ENCODE data around the gene SGK2. TPM values are rescaled to one million over a fixed set of nuclear protein-coding genes. Genes with fewer than 3 reads are reported as not detected.
A peak's percentile ranks its signal among the peaks of the same experiment; 100 is the strongest.

SGK2 gene
- total and polyA plus RNA-seq, 2 of the 13 experiments (the other 11 are each of a cell fraction or from before 2014, with no cell fraction given) = 6.2 to 29.4 TPM

DNA sequence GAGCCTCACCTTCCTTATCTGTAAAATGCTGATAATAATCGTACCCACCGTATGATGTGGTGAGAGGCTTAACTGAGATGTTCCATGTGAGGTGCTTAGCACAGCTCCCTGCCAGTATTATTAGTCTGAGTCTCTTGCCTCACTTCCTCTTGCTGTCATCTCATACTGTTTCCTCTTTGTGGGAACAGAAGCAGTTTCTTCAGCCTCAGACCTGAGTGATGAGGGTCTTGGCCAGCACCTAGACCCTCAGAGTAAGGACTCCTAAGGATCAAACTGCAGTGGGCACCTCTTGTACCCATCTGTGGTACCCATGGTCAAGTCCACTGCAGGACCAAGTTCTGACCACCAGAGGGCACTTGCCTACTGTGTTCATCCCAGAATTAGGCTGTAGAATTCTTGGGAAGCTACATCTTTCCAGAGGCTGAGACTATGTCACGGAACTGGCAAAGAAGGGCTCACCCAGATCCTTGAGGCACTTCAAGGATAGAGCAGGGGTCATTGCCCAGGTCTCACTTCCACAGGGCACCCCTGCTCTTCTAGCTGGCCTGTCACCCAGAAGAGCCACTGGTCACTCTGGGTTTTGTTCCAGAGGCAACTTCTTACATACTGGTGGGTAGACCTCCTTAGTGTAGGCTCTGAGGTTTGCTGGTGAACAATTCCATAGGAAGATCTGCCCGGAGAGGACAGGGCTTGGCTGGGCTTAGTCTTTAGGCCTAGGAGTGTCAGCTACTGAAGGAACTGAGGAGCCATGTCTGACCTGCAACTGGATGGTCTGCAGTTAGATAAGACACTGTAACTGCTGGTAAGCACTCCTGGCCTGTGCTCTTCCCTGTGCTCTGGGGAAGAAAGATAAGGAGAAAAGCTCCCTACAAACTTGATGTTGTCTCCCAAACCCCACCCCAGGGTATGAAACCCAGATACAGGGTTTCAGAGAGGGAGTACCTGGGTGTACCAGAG lies 20.6 kb upstream of the SGK2 start (continued):
- TF ChIP-seq, protein P1, sequence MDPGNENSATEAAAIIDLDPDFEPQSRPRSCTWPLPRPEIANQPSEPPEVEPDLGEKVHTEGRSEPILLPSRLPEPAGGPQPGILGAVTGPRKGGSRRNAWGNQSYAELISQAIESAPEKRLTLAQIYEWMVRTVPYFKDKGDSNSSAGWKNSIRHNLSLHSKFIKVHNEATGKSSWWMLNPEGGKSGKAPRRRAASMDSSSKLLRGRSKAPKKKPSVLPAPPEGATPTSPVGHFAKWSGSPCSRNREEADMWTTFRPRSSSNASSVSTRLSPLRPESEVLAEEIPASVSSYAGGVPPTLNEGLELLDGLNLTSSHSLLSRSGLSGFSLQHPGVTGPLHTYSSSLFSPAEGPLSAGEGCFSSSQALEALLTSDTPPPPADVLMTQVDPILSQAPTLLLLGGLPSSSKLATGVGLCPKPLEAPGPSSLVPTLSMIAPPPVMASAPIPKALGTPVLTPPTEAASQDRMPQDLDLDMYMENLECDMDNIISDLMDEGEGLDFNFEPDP (CRISPR knock-in tag; conservative IDR thresholded peaks at IDR 0.05) = peak; percentile 95; the same call in 1 of the 2 replicates
- TF ChIP-seq, protein P2, sequence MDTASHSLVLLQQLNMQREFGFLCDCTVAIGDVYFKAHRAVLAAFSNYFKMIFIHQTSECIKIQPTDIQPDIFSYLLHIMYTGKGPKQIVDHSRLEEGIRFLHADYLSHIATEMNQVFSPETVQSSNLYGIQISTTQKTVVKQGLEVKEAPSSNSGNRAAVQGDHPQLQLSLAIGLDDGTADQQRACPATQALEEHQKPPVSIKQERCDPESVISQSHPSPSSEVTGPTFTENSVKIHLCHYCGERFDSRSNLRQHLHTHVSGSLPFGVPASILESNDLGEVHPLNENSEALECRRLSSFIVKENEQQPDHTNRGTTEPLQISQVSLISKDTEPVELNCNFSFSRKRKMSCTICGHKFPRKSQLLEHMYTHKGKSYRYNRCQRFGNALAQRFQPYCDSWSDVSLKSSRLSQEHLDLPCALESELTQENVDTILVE (CRISPR knock-in tag; IDR thresholded peaks at IDR 0.05) = peak; percentile 47; the same call in 1 of the 2 replicates
- TF ChIP-seq, protein P3, sequence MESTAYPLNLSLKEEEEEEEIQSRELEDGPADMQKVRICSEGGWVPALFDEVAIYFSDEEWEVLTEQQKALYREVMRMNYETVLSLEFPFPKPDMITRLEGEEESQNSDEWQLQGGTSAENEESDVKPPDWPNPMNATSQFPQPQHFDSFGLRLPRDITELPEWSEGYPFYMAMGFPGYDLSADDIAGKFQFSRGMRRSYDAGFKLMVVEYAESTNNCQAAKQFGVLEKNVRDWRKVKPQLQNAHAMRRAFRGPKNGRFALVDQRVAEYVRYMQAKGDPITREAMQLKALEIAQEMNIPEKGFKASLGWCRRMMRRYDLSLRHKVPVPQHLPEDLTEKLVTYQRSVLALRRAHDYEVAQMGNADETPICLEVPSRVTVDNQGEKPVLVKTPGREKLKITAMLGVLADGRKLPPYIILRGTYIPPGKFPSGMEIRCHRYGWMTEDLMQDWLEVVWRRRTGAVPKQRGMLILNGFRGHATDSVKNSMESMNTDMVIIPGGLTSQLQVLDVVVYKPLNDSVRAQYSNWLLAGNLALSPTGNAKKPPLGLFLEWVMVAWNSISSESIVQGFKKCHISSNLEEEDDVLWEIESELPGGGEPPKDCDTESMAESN (CRISPR knock-in tag; conservative IDR thresholded peaks at IDR 0.05) = 0 out of 2 replicates have a peak, but pooled peaks have one; percentile 48

All from HepG2 (cell line).